Neural cell (in vitro differentiated cells): ENCODE data around the gene LOXHD1. TPM values are rescaled to one million over a fixed set of nuclear protein-coding genes. Genes with fewer than 3 reads are reported as not detected.

Source experiments
- H2AFZ ChIP-seq: fragments of 200-600, 300-800 bp; sonication (generic), shearing (Covaris generic); 2 replicates; pipeline ENCODE4 v1.6.0; 2014; ENCODE audit warnings: low read depth, mild to moderate bottlenecking, antibody characterized with exemption, low read length, moderate library complexity
- H3F3A ChIP-seq: fragments of 200-600 bp; shearing (Covaris generic); 2 replicates; pipeline ENCODE4 v1.6.1; 2016; ENCODE audit warnings: mild to moderate bottlenecking, moderate library complexity, mixed read lengths, antibody characterized with exemption, low read length; ENCODE audit not compliant: insufficient read depth, poor library complexity, severe bottlenecking
- H3K27ac ChIP-seq: fragments of 200-600, 300-800 bp; sonication (generic), shearing (Covaris generic); 2 replicates; pipeline ENCODE4 v1.5.1; 2014; ENCODE audit warnings: mild to moderate bottlenecking, low read length, moderate library complexity
- H3K27me3 ChIP-seq: fragments of 300-800, 200-600 bp; sonication (generic), shearing (Covaris generic); 2 replicates; pipeline ENCODE4 v1.6.0; 2014; ENCODE audit warnings: mild to moderate bottlenecking, low read depth, low read length, moderate library complexity; ENCODE audit not compliant: insufficient read depth
- H3K36me3 ChIP-seq: fragments of 300-800, 200-600 bp; sonication (generic), shearing (Covaris generic); 2 replicates; pipeline ENCODE4 v1.5.1; 2014; ENCODE audit warnings: mild to moderate bottlenecking, antibody characterized with exemption, low read length, moderate library complexity; ENCODE audit not compliant: insufficient read depth
- H3K4me2 ChIP-seq: fragments of 300-800, 200-600 bp; sonication (generic), shearing (Covaris generic); 2 replicates; pipeline ENCODE4 v1.6.0; 2014; ENCODE audit warnings: mild to moderate bottlenecking, low read length
- H3K4me3 ChIP-seq: fragments of 300-800, 200-600 bp; sonication (generic), shearing (Covaris generic); 2 replicates; pipeline ENCODE4 v1.5.1; 2014; ENCODE audit warnings: mild to moderate bottlenecking, low read length, moderate library complexity
- H3K79me2 ChIP-seq: fragments of 200-600 bp; shearing (Covaris generic); replicated peaks from 2 replicates; pipeline ENCODE4 v1.6.0; 2014; ENCODE audit warnings: mild to moderate bottlenecking, low read length, moderate library complexity; ENCODE audit not compliant: insufficient read depth
- H3K9ac ChIP-seq: fragments of 300-800, 200-600 bp; sonication (generic), shearing (Covaris generic); 2 replicates; pipeline ENCODE4 v1.6.1; 2016; ENCODE audit warnings: mild to moderate bottlenecking, low read length, mixed read lengths
- H3K9me2 ChIP-seq: fragments of 200-600 bp; shearing (Covaris generic); 2 replicates; pipeline ENCODE4 v1.6.1; 2016; ENCODE audit warnings: mild to moderate bottlenecking, low read length, mixed read lengths; ENCODE audit not compliant: insufficient read depth
- H3K9me3 ChIP-seq: fragments of 200-600, 300-800 bp; sonication (generic), shearing (Covaris generic); 2 replicates; pipeline ENCODE4 v1.6.1; 2016; ENCODE audit warnings: mild to moderate bottlenecking, mixed run types, low read length, moderate library complexity, mixed read lengths
- H4K20me1 ChIP-seq: fragments of 200-600 bp; shearing (Covaris generic); 2 replicates; pipeline ENCODE4 v1.6.1; 2016; ENCODE audit warnings: mild to moderate bottlenecking, mixed run types; ENCODE audit not compliant: insufficient read depth
- EP300 ChIP-seq: fragments of 450-650 bp; conservative IDR thresholded peaks from 2 replicates; pipeline ENCODE4 v1.6.1; 2014; ENCODE audit warnings: antibody characterized with exemption, mild to moderate bottlenecking, moderate library complexity; ENCODE audit not compliant: poor library complexity, severe bottlenecking
- EZH2 ChIP-seq: fragments of 200-600, 300-800 bp; shearing (Covaris generic), sonication (generic); IDR thresholded peaks from 2 replicates; pipeline ENCODE4 v1.6.1; 2014; ENCODE audit warnings: antibody characterized with exemption, low read length, borderline replicate concordance, mild to moderate bottlenecking; ENCODE audit not compliant: insufficient read depth, poor library complexity, severe bottlenecking
- MXI1 ChIP-seq: fragments of 450-650 bp; conservative IDR thresholded peaks from 2 replicates; pipeline ENCODE4 v1.6.1; 2014; ENCODE audit warnings: antibody characterized with exemption, mild to moderate bottlenecking; ENCODE audit not compliant: poor library complexity, severe bottlenecking
- POLR2AphosphoS5 ChIP-seq: IDR thresholded peaks from 2 replicates; pipeline ENCODE4 v1.6.1; 2012
- RAD21 ChIP-seq: fragments of 450-650 bp; conservative IDR thresholded peaks from 2 replicates; pipeline ENCODE4 v1.6.1; 2014; ENCODE audit warnings: antibody characterized with exemption, mild to moderate bottlenecking, moderate library complexity
- SMC3 ChIP-seq: fragments of 450-650 bp; conservative IDR thresholded peaks from 2 replicates; pipeline ENCODE4 v1.6.1; 2014; ENCODE audit warnings: antibody characterized with exemption, mild to moderate bottlenecking, moderate library complexity; ENCODE audit not compliant: poor library complexity
- TAF1 ChIP-seq: IDR thresholded peaks from 2 replicates; pipeline ENCODE4 v1.6.1; 2012; ENCODE audit warnings: low read depth
- polyA plus RNA-seq: library from polyadenylated mRNA; depleted of rRNA; stranded (reverse); fragments of >200 nt; gene quantifications from 2 replicates; pipeline ENCODE4 v1.2.3, GENCODE V29; 2014
- TF ChIP-seq, protein P1 (sequence below): IDR thresholded peaks from 2 replicates; pipeline ENCODE4 v1.6.1; 2012; ENCODE audit warnings: borderline replicate concordance
- TF ChIP-seq, protein P2 (sequence below): fragments of 450-650 bp; IDR thresholded peaks from 2 replicates; pipeline ENCODE4 v1.5.1; 2014; ENCODE audit warnings: antibody characterized with exemption, mild to moderate bottlenecking, moderate library complexity; ENCODE audit not compliant: poor library complexity, severe bottlenecking

Gene LOXHD1
- polyA plus RNA-seq, 1 donor from 2014 or later, result not detected

DNA sequence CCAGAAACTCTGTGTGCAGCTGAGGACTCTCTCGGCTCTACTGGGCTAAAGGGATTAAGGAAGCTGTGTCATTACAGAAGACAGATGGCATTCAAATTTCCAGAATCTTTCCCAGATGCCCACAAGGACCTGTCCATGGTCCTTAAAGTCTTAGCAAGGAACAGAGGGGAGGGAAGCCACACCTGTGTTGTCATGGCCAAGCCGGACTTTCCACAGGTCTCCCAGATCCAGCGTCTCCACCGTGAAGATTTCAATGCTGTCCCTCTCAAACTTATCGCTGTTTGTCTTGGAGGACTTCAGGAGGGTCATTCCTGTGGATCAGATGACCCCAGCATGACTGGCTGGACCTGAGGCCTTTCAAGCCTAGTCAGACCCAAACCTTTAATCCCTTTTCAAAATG, 114.5 kb downstream of the LOXHD1 start:
- Histone ChIP-seq H3K9ac (no peak overlapping the region), H4K20me1 (no peaks in the 10 kb centered on the region), H3K4me2 (no peak overlapping the region), H3K4me3 (no peak overlapping the region), H3K9me2 (no peaks in the 10 kb centered on the region), H3K27me3 (no peaks in the 10 kb centered on the region), H3K9me3 (no peaks in the 10 kb centered on the region), H3K27ac (no peak overlapping the region), H3K36me3 (no peaks in the 10 kb centered on the region), H2AFZ (no peak overlapping the region), H3F3A (no peaks in the 10 kb centered on the region), H3K79me2 (no peaks in the 10 kb centered on the region)
- TF ChIP-seq, protein P1, sequence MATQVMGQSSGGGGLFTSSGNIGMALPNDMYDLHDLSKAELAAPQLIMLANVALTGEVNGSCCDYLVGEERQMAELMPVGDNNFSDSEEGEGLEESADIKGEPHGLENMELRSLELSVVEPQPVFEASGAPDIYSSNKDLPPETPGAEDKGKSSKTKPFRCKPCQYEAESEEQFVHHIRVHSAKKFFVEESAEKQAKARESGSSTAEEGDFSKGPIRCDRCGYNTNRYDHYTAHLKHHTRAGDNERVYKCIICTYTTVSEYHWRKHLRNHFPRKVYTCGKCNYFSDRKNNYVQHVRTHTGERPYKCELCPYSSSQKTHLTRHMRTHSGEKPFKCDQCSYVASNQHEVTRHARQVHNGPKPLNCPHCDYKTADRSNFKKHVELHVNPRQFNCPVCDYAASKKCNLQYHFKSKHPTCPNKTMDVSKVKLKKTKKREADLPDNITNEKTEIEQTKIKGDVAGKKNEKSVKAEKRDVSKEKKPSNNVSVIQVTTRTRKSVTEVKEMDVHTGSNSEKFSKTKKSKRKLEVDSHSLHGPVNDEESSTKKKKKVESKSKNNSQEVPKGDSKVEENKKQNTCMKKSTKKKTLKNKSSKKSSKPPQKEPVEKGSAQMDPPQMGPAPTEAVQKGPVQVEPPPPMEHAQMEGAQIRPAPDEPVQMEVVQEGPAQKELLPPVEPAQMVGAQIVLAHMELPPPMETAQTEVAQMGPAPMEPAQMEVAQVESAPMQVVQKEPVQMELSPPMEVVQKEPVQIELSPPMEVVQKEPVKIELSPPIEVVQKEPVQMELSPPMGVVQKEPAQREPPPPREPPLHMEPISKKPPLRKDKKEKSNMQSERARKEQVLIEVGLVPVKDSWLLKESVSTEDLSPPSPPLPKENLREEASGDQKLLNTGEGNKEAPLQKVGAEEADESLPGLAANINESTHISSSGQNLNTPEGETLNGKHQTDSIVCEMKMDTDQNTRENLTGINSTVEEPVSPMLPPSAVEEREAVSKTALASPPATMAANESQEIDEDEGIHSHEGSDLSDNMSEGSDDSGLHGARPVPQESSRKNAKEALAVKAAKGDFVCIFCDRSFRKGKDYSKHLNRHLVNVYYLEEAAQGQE, result no peak
- TF ChIP-seq SMC3 (no peak), EP300 (no peak), TAF1 (no peak), POLR2AphosphoS5 (no peak), MXI1 (no peak), EZH2 (no peak), RAD21 (no peak)
- TF ChIP-seq, protein P2, sequence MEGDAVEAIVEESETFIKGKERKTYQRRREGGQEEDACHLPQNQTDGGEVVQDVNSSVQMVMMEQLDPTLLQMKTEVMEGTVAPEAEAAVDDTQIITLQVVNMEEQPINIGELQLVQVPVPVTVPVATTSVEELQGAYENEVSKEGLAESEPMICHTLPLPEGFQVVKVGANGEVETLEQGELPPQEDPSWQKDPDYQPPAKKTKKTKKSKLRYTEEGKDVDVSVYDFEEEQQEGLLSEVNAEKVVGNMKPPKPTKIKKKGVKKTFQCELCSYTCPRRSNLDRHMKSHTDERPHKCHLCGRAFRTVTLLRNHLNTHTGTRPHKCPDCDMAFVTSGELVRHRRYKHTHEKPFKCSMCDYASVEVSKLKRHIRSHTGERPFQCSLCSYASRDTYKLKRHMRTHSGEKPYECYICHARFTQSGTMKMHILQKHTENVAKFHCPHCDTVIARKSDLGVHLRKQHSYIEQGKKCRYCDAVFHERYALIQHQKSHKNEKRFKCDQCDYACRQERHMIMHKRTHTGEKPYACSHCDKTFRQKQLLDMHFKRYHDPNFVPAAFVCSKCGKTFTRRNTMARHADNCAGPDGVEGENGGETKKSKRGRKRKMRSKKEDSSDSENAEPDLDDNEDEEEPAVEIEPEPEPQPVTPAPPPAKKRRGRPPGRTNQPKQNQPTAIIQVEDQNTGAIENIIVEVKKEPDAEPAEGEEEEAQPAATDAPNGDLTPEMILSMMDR, result no peak

DNA sequence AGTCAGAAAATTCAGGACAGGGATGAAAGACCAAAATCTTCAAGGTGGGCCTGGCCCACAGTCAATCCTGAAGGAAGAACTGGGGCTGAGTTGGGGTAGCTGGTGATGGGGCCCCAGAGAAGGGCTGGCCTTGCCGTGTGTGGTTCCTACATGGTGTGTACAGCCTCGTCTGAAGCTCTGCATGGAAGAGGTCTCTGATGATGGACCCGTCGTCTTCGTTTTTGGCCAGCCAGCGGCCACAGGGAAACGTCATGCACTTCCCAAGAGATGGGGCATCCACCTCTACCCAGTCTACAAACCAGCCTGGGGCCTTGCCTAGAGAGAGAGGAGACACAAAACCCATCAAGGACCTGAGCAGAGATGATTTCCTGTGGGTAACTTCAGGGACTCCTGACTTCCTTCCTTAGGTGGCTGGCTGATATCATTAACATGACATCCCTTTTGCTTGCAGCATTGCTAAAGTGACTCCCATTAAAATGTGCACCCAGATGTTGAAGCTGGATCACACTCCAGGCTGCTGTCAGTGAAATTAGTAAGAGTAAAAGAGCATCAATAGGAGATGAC, 115.3 kb downstream of the LOXHD1 start:
- Histone ChIP-seq H3K36me3 (no peaks in the 10 kb centered on the region), H3K9me2 (no peaks in the 10 kb centered on the region), H2AFZ (no peak overlapping the region), H3K4me2 (no peak overlapping the region), H3K4me3 (no peak overlapping the region), H3F3A (no peaks in the 10 kb centered on the region), H3K79me2 (no peaks in the 10 kb centered on the region), H3K27ac (no peak overlapping the region), H4K20me1 (no peaks in the 10 kb centered on the region), H3K27me3 (no peaks in the 10 kb centered on the region), H3K9ac (no peak overlapping the region), H3K9me3 (no peaks in the 10 kb centered on the region)
- TF ChIP-seq RAD21 (no peak), EZH2 (no peak), MXI1 (no peak), SMC3 (no peak), POLR2AphosphoS5 (no peak), TAF1 (no peak)
- TF ChIP-seq, protein P1, result no peak
- TF ChIP-seq, protein P2, result no peak
